ENCODE measurements around the gene FSD2. TPM values are rescaled to one million over a fixed set of nuclear protein-coding genes. Genes with fewer than 3 reads are reported as not detected.

FSD2 gene
- total and polyA plus RNA-seq, 2 of the 8 experiments (the other 6 are each of a cell fraction or from before 2014, with no cell fraction given), result 0.02 TPM; not detected in 1

DNA sequence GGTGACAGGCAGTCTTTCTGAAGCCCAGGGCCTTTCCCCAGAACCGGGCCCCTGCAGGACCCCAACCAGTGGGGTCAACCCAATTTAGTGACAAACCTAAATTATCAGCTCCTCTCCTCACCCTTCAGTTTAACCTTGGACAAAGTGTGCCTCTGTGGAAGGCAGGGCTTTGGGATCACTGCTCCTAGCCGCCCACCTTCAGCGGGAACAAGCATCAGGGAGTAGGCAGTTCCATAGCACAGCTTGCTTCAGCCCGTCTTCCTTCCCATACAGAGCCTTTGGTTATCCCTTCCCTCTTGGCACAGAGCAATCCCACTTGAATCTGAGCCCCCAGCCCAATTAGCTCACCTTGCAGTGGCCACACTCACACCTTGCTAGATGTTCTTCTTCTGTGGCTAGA, 90.9 kb downstream of the FSD2 start:
- Histone ChIP-seq H4K20me1 (replicated peaks in 1 of 2; ENCODE audit: control insufficient read depth in 1 of 2, insufficient read depth in 2 of 2, low read length in 2 of 2) (no peaks in the 10 kb centered on the region), H3K4me1 (replicated peaks in 1 of 4; ENCODE audit: control insufficient read depth in 3 of 4, insufficient read depth in 4 of 4, low read length in 3 of 4) (peaks cover 0 to 4% (median 1%) of the 10 kb centered on the region in 4 experiments; a peak in 1 of 7 replicates), H4K8ac (ENCODE audit: extremely low read depth, insufficient read depth, low read length) (no peak overlapping the region), H4K91ac (replicated peaks; ENCODE audit: insufficient read length, low read length) (no peak overlapping the region), H3K23ac (ENCODE audit: insufficient read length) (no peak overlapping the region), H3K27me3 (replicated peaks in 1 of 4; ENCODE audit: control insufficient read depth in 3 of 4, extremely low read depth in 1 of 4, insufficient read depth in 3 of 4, low read length in 3 of 4) (peaks cover 0 to 7% (median 1%) of the 10 kb centered on the region in 4 experiments; a peak in 3 of 7 replicates), H2BK12ac (ENCODE audit: low read depth, low read length) (no peak overlapping the region), H2BK15ac (ENCODE audit: low read length) (no peak overlapping the region), H3K4ac (replicated peaks; ENCODE audit: insufficient read length, low read depth, low read length) (no peak overlapping the region), H3K9ac (replicated peaks in 1 of 4; ENCODE audit: extremely low read depth in 1 of 4, low read depth in 3 of 4, low read length in 3 of 4) (no peak overlapping the region), H3K4me3 (ENCODE audit: extremely low read depth in 1 of 4, insufficient read depth in 2 of 4, low read depth in 3 of 4, low read length in 4 of 4) (no peak overlapping the region), H2BK20ac (ENCODE audit: low read length) (no peak overlapping the region), H3K79me2 (ENCODE audit: control insufficient read depth in 1 of 2, insufficient read depth in 2 of 2, low read length in 2 of 2) (no peaks in the 10 kb centered on the region), H3K79me1 (ENCODE audit: low read depth, low read length) (no peaks in the 10 kb centered on the region), H3K14ac (ENCODE audit: insufficient read length) (no peak overlapping the region), H3K56ac (replicated peaks; ENCODE audit: insufficient read length, low read depth, low read length) (no peak overlapping the region), H3K36me3 (ENCODE audit: control insufficient read depth in 2 of 4, insufficient read depth in 4 of 4, low read length in 3 of 4) (no peaks in the 10 kb centered on the region), H2BK120ac (replicated peaks; ENCODE audit: low read depth, low read length) (no peak overlapping the region), H3K27ac (ENCODE audit: low read depth, low read length) (no peak overlapping the region), H2AK5ac (ENCODE audit: low read depth, low read length) (no peak overlapping the region), H3K9me3 (ENCODE audit: insufficient read depth in 2 of 2, low read depth in 1 of 2, low read length in 1 of 2) (no peaks in the 10 kb centered on the region), H4K5ac (ENCODE audit: insufficient read length, low read depth, low read length) (no peak overlapping the region), H2AFZ (ENCODE audit: low read length) (no peak overlapping the region), H3K4me2 (ENCODE audit: insufficient read depth in 1 of 2, low read depth in 2 of 2, low read length in 2 of 2) (no peak overlapping the region), H3K23me2 (ENCODE audit: low read depth, low read length) (peaks cover 4% of the 10 kb centered on the region; the same call in 1 of the 2 replicates), H2BK5ac (ENCODE audit: low read depth, low read length) (no peak overlapping the region), H3K18ac (ENCODE audit: extremely low read depth, low read length) (no peak overlapping the region)
- 87% methylated on average over 4 of the region's 4 CpGs; no CpG with 5 or more reads in 1 of the 2 experiments for WGBS, 2 experiments (ENCODE audit: extremely low coverage in 1 of 2, insufficient coverage in 1 of 2, insufficient read length in 1 of 2, insufficient replicate concordance in 2 of 2, low coverage in 1 of 2, low lambda C conversion rate in 2 of 2, missing lambda C conversion rate in 1 of 2)
- FAIRE-seq (no peak), DNase-seq (ENCODE audit: low read depth in 1 of 2, low spot score in 2 of 2) (no peak)
- CTCF ChIA-PET (ENCODE audit: partially characterized antibody), result interaction anchor here (0.7 kb wide), 1 partner anchor 34 kb away, joined by 3 read pairs; no protein-coding TSS in a partner anchor
- POLR2A ChIA-PET (ENCODE audit: partially characterized antibody), result interaction anchor here (1.1 to 2.9 kb wide), 4 partner anchors 34 to 174 kb away, joined by 3 to 9 read pairs (median 6); partner anchors contain the start of gene RPS17
- TF ChIP-seq POU5F1 (IDR thresholded peaks at IDR 0.05; ENCODE audit: low read depth, low read length) (no peak), TAF1 (IDR thresholded peaks at IDR 0.05; ENCODE audit: low read depth, low read length) (no peak), BACH1 (IDR thresholded peaks at IDR 0.05; ENCODE audit: low read length) (no peak), RBBP5 (IDR thresholded peaks at IDR 0.05; ENCODE audit: borderline replicate concordance, low read depth, low read length) (no peak), NRF1 (IDR thresholded peaks at IDR 0.05; ENCODE audit: low read depth, low read length) (no peak), MAFK (IDR thresholded peaks at IDR 0.05; ENCODE audit: low read depth, low read length) (no peak), SIN3A (conservative IDR thresholded peaks at IDR 0.05 in 1 of 2, IDR thresholded peaks at IDR 0.05 in 1 of 2; ENCODE audit: low read depth in 1 of 2, low read length in 2 of 2) (no peak), EGR1 (IDR thresholded peaks at IDR 0.05; ENCODE audit: borderline replicate concordance, low read depth, low read length) (no peak), JUN (IDR thresholded peaks at IDR 0.05; ENCODE audit: low read depth, low read length) (no peak), CHD1 (IDR thresholded peaks at IDR 0.05; ENCODE audit: low read depth, low read length) (no peak), FOSL1 (IDR thresholded peaks at IDR 0.05; ENCODE audit: insufficient read depth, low read depth, low read length) (no peak), BCL11A (IDR thresholded peaks at IDR 0.05; ENCODE audit: low read depth in 2 of 2, low read length in 2 of 2) (no peak)
- TF ChIP-seq, protein P1, sequence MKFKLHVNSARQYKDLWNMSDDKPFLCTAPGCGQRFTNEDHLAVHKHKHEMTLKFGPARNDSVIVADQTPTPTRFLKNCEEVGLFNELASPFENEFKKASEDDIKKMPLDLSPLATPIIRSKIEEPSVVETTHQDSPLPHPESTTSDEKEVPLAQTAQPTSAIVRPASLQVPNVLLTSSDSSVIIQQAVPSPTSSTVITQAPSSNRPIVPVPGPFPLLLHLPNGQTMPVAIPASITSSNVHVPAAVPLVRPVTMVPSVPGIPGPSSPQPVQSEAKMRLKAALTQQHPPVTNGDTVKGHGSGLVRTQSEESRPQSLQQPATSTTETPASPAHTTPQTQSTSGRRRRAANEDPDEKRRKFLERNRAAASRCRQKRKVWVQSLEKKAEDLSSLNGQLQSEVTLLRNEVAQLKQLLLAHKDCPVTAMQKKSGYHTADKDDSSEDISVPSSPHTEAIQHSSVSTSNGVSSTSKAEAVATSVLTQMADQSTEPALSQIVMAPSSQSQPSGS (IDR thresholded peaks at IDR 0.05; ENCODE audit: low read length), result no peak
